ENCODE results near the gene NSG2. TPM values are rescaled to one million over a fixed set of nuclear protein-coding genes. Genes with fewer than 3 reads are reported as not detected.
"Not testable (repeated sequence)": the region's sequence is repeated elsewhere in the genome, so short reads cannot be mapped to it uniquely, and the experiment has no call there.

The NSG2 gene
- total RNA-seq, 4 donors from 2014 or later: 1.4 to 4.0 TPM; not detected in 2

- Histone ChIP-seq H3K9me3 (no peaks in the 10 kb centered on the region), H3K4me3 (no peak overlapping the region), H3K27me3 (no peaks in the 10 kb centered on the region), H3K27ac (no peak overlapping the region), H3K4me1 (no peaks in the 10 kb centered on the region), H3K36me3 (no peaks in the 10 kb centered on the region)
- intact Hi-C loops (cut with DNase I; ENCODE audit: low total_unique reads): no loop called here
- TF ChIP-seq POLR2AphosphoS5 (IDR thresholded peaks at IDR 0.05) (no peak), CTCF (IDR thresholded peaks at IDR 0.05) (no peak), EP300 (IDR thresholded peaks at IDR 0.05; ENCODE audit: low read depth) (no peak), POLR2A (IDR thresholded peaks at IDR 0.05) (no peak)
- in situ Hi-C loops (cut with MboI; ENCODE audit: low pct_ligation_motif_present in 1 of 4, low pct_unique_long_range_greater_than_20kb in 1 of 4, low sequenced_read_pairs in 3 of 4): no loop called here
- WGBS, 2 donors (ENCODE audit: low coverage in 1 of 2): 49% methylated on average over 5 of the region's 5 CpGs; no CpG with 5 or more reads in 1 of the 2 donors
- no peak for DNase-seq
Observed at GRCh38 chr5:174145821-174146220, 100.3 kb downstream of the NSG2 start.

GRCh38 chr5:174146556-174146955 lies 101.0 kb downstream of the NSG2 start:
- WGBS, 2 donors (ENCODE audit: low coverage in 1 of 2): 0 to 62% methylated on average over 1 to 6 of the region's 6 CpGs
- intact Hi-C loops (cut with DNase I; ENCODE audit: low total_unique reads): no loop called here
- no peaks in the 10 kb centered on the region for H3K36me3 ChIP-seq
- H3K9me3 ChIP-seq: no peaks in the 10 kb centered on the region
- in situ Hi-C loops (cut with MboI; ENCODE audit: low pct_ligation_motif_present in 1 of 4, low pct_unique_long_range_greater_than_20kb in 1 of 4, low sequenced_read_pairs in 3 of 4): no loop called here
- H3K4me3 ChIP-seq: no peak overlapping the region
- no peak for TF ChIP-seq POLR2AphosphoS5 (IDR thresholded peaks at IDR 0.05)
- TF ChIP-seq CTCF (IDR thresholded peaks at IDR 0.05): no peak
- no peak for TF ChIP-seq POLR2A (IDR thresholded peaks at IDR 0.05)
- TF ChIP-seq EP300 (IDR thresholded peaks at IDR 0.05; ENCODE audit: low read depth): no peak
- H3K27me3 ChIP-seq: no peaks in the 10 kb centered on the region
- DNase-seq: no peak
- H3K27ac ChIP-seq: no peak overlapping the region
- H3K4me1 ChIP-seq: no peaks in the 10 kb centered on the region

- in situ Hi-C loops (cut with MboI; ENCODE audit: low pct_ligation_motif_present in 1 of 4, low pct_unique_long_range_greater_than_20kb in 1 of 4, low sequenced_read_pairs in 3 of 4); H3K27ac ChIP-seq; intact Hi-C loops (cut with DNase I; ENCODE audit: low total_unique reads); H3K27me3 ChIP-seq; DNase-seq; H3K36me3 ChIP-seq; H3K4me3 ChIP-seq; H3K4me1 ChIP-seq; H3K9me3 ChIP-seq: not testable (repeated sequence)
- WGBS, 2 donors (ENCODE audit: low coverage in 1 of 2): 29% methylated on average over 1 of the region's 1 CpG; no CpG with 5 or more reads in 1 of the 2 donors
Observed at GRCh38 chr5:174147012-174147411, 101.5 kb downstream of the NSG2 start.

- Histone ChIP-seq H3K36me3 (no peaks in the 10 kb centered on the region), H3K4me1 (no peaks in the 10 kb centered on the region), H3K27ac (no peak overlapping the region), H3K4me3 (no peak overlapping the region), H3K27me3 (no peaks in the 10 kb centered on the region), H3K9me3 (no peaks in the 10 kb centered on the region)
- DNase-seq: no peak
- no peak for TF ChIP-seq CTCF (IDR thresholded peaks at IDR 0.05)
- TF ChIP-seq POLR2A (IDR thresholded peaks at IDR 0.05): no peak
- TF ChIP-seq EP300 (IDR thresholded peaks at IDR 0.05; ENCODE audit: low read depth): no peak
- no peak for TF ChIP-seq POLR2AphosphoS5 (IDR thresholded peaks at IDR 0.05)
- intact Hi-C loops (cut with DNase I; ENCODE audit: low total_unique reads): no loop called here
- WGBS, 2 donors (ENCODE audit: low coverage in 1 of 2): 58% methylated on average over 2 of the region's 2 CpGs; no CpG with 5 or more reads in 1 of the 2 donors
- in situ Hi-C loops (cut with MboI; ENCODE audit: low pct_ligation_motif_present in 1 of 4, low pct_unique_long_range_greater_than_20kb in 1 of 4, low sequenced_read_pairs in 3 of 4): no loop called here
Observed at GRCh38 chr5:174147551-174147950, 102.0 kb downstream of the NSG2 start.

GRCh38 chr5:174148721-174149120 lies 103.2 kb downstream of the NSG2 start:
- Histone ChIP-seq H3K36me3 (no peaks in the 10 kb centered on the region), H3K27me3 (no peaks in the 10 kb centered on the region), H3K4me3 (no peak overlapping the region), H3K27ac (no peak overlapping the region), H3K4me1 (no peaks in the 10 kb centered on the region), H3K9me3 (no peaks in the 10 kb centered on the region)
- no peak for DNase-seq
- in situ Hi-C loops (cut with MboI; ENCODE audit: low pct_ligation_motif_present in 1 of 4, low pct_unique_long_range_greater_than_20kb in 1 of 4, low sequenced_read_pairs in 3 of 4): no loop called here
- intact Hi-C loops (cut with DNase I; ENCODE audit: low total_unique reads): no loop called here
- WGBS, 2 donors (ENCODE audit: low coverage in 1 of 2): 73 to 85% methylated on average over 2 of the region's 2 CpGs
- TF ChIP-seq POLR2A (IDR thresholded peaks at IDR 0.05): no peak
- TF ChIP-seq EP300 (IDR thresholded peaks at IDR 0.05; ENCODE audit: low read depth): no peak
- TF ChIP-seq POLR2AphosphoS5 (IDR thresholded peaks at IDR 0.05): no peak
- no peak for TF ChIP-seq CTCF (IDR thresholded peaks at IDR 0.05)

Data from transverse colon (tissue), 4 donors.